HepG2 (cell line): ENCODE data around the gene RNU11. TPM values are rescaled to one million over a fixed set of nuclear protein-coding genes. Genes with fewer than 3 reads are reported as not detected.

Experiments
- FOXC1 ChIP-seq: sonication (generic); formaldehyde crosslinking; IDR thresholded peaks from 2 replicates; pipeline ENCODE4 v1.8.0; 2022; ENCODE audit warnings: mild to moderate bottlenecking, missing genetic modification reagents, borderline replicate concordance
- HMG20A ChIP-seq: IDR thresholded peaks from 2 replicates; pipeline ENCODE4 v1.6.1; 2016; ENCODE audit warnings: borderline replicate concordance
- HNF4G ChIP-seq, 2 experiments: sonication (generic) in 1 of 2; formaldehyde crosslinking in 1 of 2; IDR thresholded peaks; 2 replicates each; pipeline versions ENCODE4 v1.4.0 to v1.6.1; 2011 to 2020; ENCODE audit warnings: borderline replicate concordance in 2 of 2, low read depth in 2 of 2, mild to moderate bottlenecking in 2 of 2, low read length in 1 of 2, missing genetic modification reagents in 1 of 2, moderate library complexity in 1 of 2
- REL ChIP-seq: sonication (generic); formaldehyde crosslinking; conservative IDR thresholded peaks from 2 replicates; pipeline ENCODE4 v1.8.0; 2022; ENCODE audit warnings: mild to moderate bottlenecking, missing genetic modification reagents, moderate library complexity
- SIN3B ChIP-seq: fragments of 150-350 bp; IDR thresholded peaks from 2 replicates; pipeline ENCODE4 v1.6.1; 2014; ENCODE audit warnings: low read length
- SRSF4 ChIP-seq: fragments of 200-400 bp; formaldehyde crosslinking; IDR thresholded peaks from one replicate; pipeline ENCODE4 v1.6.1; 2018; ENCODE audit warnings: mild to moderate bottlenecking, low read depth, low read length, moderate library complexity; ENCODE audit not compliant: poor library complexity, severe bottlenecking
- TBL1XR1 ChIP-seq: fragments of 150-350 bp; IDR thresholded peaks from 2 replicates; pipeline ENCODE4 v1.6.1; 2014; ENCODE audit warnings: borderline replicate concordance, low read length; ENCODE audit not compliant: partially characterized antibody
- ZNF660 ChIP-seq: sonication (generic); formaldehyde crosslinking; IDR thresholded peaks from 2 replicates; pipeline ENCODE4 v1.5.1; 2020; ENCODE audit warnings: mild to moderate bottlenecking, low read depth, missing genetic modification reagents, borderline replicate concordance
- ZNF839 ChIP-seq: sonication (generic); formaldehyde crosslinking; IDR thresholded peaks from 2 replicates; pipeline ENCODE4 v1.4.0; 2020; ENCODE audit warnings: missing genetic modification reagents, mild to moderate bottlenecking, borderline replicate concordance
- polyA plus RNA-seq, 8 experiments: library from polyadenylated mRNA; depleted of rRNA in 3 of 8; stranded (reverse) in 7 of 8; unstranded in 1 of 8; fragments of >200 nt; fragmentation: Illumina TruSeq in 4 of 8; extraction: Trizol in 4 of 8; gene quantifications; 2 replicates each; pipeline versions ENCODE4 v1.2.1 to v1.2.3, GENCODE V29; 2011 to 2016; ENCODE audit warnings: low read depth in 4 of 8, missing spikeins in 1 of 8, mixed read lengths in 1 of 8; ENCODE audit not compliant: insufficient read depth in 1 of 8
- total RNA-seq, 5 experiments: library from RNA; depleted of rRNA; stranded (reverse); fragments of >200 nt; fragmentation: Illumina TruSeq; extraction: Trizol; gene quantifications; 2 replicates each; pipeline ENCODE4 v1.2.3, GENCODE V29; 2016; ENCODE audit warnings: low read depth in 1 of 5
- TF ChIP-seq, protein P1 (sequence below): IDR thresholded peaks from 2 replicates; pipeline ENCODE4 v1.6.1; 2012; ENCODE audit warnings: low read length, improper control_type of control experiment
- TF ChIP-seq, protein P2 (sequence below): sonication (generic); formaldehyde crosslinking; IDR thresholded peaks from 2 replicates; pipeline ENCODE4 v1.9.0; 2021; ENCODE audit warnings: missing genetic modification reagents, mild to moderate bottlenecking, borderline replicate concordance
- TF ChIP-seq, protein P3 (sequence below): sonication (generic); formaldehyde crosslinking; IDR thresholded peaks from 2 replicates; pipeline ENCODE4 v1.8.0; 2022; ENCODE audit warnings: missing genetic modification reagents, mild to moderate bottlenecking, inconsistent platforms, borderline replicate concordance
- TF ChIP-seq, protein P4 (sequence below), 2 experiments: sonication (generic) in 1 of 2; formaldehyde crosslinking in 1 of 2; IDR thresholded peaks; 2 replicates each; pipeline versions ENCODE4 v1.4.0 to v1.6.1; 2018 to 2020; ENCODE audit warnings: missing genetic modification reagents in 2 of 2, borderline replicate concordance in 1 of 2, low read depth in 1 of 2, mild to moderate bottlenecking in 1 of 2, missing biosample characterization in 1 of 2
- TF ChIP-seq, protein P5 (sequence below): sonication (generic); formaldehyde crosslinking; IDR thresholded peaks from 2 replicates; pipeline ENCODE4 v1.4.0; 2020; ENCODE audit warnings: missing genetic modification reagents, borderline replicate concordance
- TF ChIP-seq, protein P6 (sequence below): sonication (generic); formaldehyde crosslinking; conservative IDR thresholded peaks from 2 replicates; pipeline ENCODE4 v1.4.0; 2020; ENCODE audit warnings: missing genetic modification reagents

The RNU11 gene
- total and polyA plus RNA-seq, 2 of the 13 experiments (the other 11 are each of a cell fraction or from before 2014, with no cell fraction given), result not detected

DNA sequence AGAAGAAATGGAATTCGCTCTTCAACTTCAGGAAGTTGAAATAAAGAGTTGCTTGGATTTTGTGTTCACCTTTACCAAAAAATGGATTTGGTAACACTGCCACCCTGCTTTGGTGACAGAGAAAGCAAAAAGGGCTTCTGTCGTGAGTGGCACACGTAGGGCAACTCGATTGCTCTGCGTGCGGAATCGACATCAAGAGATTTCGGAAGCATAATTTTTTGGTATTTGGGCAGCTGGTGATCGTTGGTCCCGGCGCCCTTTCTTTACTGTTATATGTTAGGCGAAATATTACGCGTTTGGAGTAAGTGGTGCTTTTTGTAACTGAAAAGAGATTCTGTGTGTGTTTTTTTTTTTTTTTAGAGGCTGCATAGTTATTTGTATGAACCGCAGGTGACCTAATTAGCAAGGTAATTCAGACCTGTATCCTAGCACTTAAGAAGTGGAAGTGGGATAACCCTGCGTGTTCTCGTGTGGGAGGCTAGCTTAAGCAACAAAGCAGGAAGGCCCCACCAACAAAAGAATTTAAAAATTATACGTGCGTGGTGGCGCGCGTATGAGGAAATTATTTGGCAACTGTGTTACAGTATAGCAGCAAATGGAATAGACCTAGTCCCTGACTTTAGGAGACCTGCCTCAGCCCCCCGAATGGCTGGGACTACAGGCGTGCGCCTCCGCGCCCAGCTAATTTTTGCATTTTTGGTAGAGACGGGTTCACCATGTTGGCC lies at the start of gene RNU11 (continued):
- TF ChIP-seq, protein P1, sequence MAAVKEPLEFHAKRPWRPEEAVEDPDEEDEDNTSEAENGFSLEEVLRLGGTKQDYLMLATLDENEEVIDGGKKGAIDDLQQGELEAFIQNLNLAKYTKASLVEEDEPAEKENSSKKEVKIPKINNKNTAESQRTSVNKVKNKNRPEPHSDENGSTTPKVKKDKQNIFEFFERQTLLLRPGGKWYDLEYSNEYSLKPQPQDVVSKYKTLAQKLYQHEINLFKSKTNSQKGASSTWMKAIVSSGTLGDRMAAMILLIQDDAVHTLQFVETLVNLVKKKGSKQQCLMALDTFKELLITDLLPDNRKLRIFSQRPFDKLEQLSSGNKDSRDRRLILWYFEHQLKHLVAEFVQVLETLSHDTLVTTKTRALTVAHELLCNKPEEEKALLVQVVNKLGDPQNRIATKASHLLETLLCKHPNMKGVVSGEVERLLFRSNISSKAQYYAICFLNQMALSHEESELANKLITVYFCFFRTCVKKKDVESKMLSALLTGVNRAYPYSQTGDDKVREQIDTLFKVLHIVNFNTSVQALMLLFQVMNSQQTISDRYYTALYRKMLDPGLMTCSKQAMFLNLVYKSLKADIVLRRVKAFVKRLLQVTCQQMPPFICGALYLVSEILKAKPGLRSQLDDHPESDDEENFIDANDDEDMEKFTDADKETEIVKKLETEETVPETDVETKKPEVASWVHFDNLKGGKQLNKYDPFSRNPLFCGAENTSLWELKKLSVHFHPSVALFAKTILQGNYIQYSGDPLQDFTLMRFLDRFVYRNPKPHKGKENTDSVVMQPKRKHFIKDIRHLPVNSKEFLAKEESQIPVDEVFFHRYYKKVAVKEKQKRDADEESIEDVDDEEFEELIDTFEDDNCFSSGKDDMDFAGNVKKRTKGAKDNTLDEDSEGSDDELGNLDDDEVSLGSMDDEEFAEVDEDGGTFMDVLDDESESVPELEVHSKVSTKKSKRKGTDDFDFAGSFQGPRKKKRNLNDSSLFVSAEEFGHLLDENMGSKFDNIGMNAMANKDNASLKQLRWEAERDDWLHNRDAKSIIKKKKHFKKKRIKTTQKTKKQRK, result no peak
- TF ChIP-seq HMG20A (CRISPR knock-in tag) (peak; percentile 56; the same call in 1 of the 2 replicates), TBL1XR1 (peak; percentile 92), SRSF4 (no peak), FOXC1 (CRISPR knock-in tag) (no peak; the same call in 1 of the 2 replicates), SIN3B (peak; percentile 71), HNF4G (IDR thresholded peaks at IDR 0.05; ENCODE audit: borderline replicate concordance, low read depth, low read length) (peak; percentile 72; the same call in 1 of the 2 replicates), HNF4G (CRISPR knock-in tag; IDR thresholded peaks at IDR 0.05; ENCODE audit: borderline replicate concordance, low read depth) (peak; percentile 55; the same call in 1 of the 2 replicates), ZNF660 (CRISPR knock-in tag) (no peak), ZNF839 (CRISPR knock-in tag) (no peak), REL (CRISPR knock-in tag) (no peak; the same call in 1 of the 2 replicates)
- TF ChIP-seq, protein P2, sequence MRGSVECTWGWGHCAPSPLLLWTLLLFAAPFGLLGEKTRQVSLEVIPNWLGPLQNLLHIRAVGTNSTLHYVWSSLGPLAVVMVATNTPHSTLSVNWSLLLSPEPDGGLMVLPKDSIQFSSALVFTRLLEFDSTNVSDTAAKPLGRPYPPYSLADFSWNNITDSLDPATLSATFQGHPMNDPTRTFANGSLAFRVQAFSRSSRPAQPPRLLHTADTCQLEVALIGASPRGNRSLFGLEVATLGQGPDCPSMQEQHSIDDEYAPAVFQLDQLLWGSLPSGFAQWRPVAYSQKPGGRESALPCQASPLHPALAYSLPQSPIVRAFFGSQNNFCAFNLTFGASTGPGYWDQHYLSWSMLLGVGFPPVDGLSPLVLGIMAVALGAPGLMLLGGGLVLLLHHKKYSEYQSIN (CRISPR knock-in tag), result peak; percentile 66; the same call in 1 of the 2 replicates
- TF ChIP-seq, protein P3, sequence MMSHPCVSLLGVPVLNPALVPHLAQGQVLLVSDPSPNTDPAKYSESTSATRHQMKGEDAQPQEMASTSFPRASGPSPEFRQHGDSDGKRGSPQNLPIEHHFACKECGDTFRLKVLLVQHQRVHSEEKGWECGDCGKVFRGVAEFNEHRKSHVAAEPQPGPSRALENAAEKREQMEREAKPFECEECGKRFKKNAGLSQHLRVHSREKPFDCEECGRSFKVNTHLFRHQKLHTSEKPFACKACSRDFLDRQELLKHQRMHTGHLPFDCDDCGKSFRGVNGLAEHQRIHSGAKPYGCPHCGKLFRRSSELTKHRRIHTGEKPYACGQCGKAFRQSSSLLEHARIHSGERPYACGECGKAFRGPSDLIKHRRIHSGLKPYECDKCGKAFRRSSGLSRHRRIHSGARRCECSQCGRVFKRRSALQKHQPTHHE, result peak; percentile 46; the same call in 1 of the 2 replicates
- TF ChIP-seq, protein P4, sequence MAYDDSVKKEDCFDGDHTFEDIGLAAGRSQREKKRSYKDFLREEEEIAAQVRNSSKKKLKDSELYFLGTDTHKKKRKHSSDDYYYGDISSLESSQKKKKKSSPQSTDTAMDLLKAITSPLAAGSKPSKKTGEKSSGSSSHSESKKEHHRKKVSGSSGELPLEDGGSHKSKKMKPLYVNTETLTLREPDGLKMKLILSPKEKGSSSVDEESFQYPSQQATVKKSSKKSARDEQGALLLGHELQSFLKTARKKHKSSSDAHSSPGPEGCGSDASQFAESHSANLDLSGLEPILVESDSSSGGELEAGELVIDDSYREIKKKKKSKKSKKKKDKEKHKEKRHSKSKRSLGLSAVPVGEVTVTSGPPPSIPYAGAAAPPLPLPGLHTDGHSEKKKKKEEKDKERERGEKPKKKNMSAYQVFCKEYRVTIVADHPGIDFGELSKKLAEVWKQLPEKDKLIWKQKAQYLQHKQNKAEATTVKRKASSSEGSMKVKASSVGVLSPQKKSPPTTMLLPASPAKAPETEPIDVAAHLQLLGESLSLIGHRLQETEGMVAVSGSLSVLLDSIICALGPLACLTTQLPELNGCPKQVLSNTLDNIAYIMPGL (CRISPR knock-in tag; IDR thresholded peaks at IDR 0.05; ENCODE audit: borderline replicate concordance in 1 of 2, low read depth in 1 of 2), result peak; percentile 72 to 76
- TF ChIP-seq, protein P5, sequence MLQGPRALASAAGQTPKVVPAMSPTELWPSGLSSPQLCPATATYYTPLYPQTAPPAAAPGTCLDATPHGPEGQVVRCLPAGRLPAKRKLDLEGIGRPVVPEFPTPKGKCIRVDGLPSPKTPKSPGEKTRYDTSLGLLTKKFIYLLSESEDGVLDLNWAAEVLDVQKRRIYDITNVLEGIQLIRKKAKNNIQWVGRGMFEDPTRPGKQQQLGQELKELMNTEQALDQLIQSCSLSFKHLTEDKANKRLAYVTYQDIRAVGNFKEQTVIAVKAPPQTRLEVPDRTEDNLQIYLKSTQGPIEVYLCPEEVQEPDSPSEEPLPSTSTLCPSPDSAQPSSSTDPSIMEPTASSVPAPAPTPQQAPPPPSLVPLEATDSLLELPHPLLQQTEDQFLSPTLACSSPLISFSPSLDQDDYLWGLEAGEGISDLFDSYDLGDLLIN (CRISPR knock-in tag), result 0 out of 2 replicates have a peak, but pooled peaks have one; percentile 43
- TF ChIP-seq, protein P6, sequence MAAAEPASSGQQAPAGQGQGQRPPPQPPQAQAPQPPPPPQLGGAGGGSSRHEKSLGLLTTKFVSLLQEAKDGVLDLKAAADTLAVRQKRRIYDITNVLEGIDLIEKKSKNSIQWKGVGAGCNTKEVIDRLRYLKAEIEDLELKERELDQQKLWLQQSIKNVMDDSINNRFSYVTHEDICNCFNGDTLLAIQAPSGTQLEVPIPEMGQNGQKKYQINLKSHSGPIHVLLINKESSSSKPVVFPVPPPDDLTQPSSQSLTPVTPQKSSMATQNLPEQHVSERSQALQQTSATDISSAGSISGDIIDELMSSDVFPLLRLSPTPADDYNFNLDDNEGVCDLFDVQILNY (CRISPR knock-in tag), result peak; percentile 41; the same call in 1 of the 2 replicates
